H1 (cell line): ENCODE measurements around the gene CPD. TPM values are rescaled to one million over a fixed set of nuclear protein-coding genes. Genes with fewer than 3 reads are reported as not detected.

Experiments used
- CBX5 ChIP-seq: fragments of 300-800, 300-1000 bp; sonication (generic); IDR thresholded peaks from 2 replicates; pipeline ENCODE4 v1.7.1; 2016; ENCODE audit warnings: antibody characterized with exemption, low read length, low read depth
- POLR2A ChIP-seq, 2 experiments: IDR thresholded peaks; 1 replicate in 1 of 2; 2 replicates in 1 of 2; pipeline ENCODE4 v1.6.1; 2011; ENCODE audit warnings: low read depth in 2 of 2, low read length in 2 of 2, mild to moderate bottlenecking in 2 of 2; ENCODE audit errors: control extremely low read depth in 1 of 2
- RFX5 ChIP-seq: IDR thresholded peaks from 2 replicates; pipeline ENCODE4 v1.6.1; 2011; ENCODE audit warnings: low read depth, low read length, improper control_type of control experiment, borderline replicate concordance
- polyA plus RNA-seq, 7 experiments: library from polyadenylated mRNA; depleted of rRNA in 3 of 7; stranded (reverse) in 5 of 7; unstranded in 2 of 7; fragments of >200 nt in 5 of 7; fragments of 200-250 nt in 2 of 7; gene quantifications; 1 replicate in 5 of 7; 2 replicates in 1 of 7; 4 replicates in 1 of 7; pipeline versions ENCODE4 v1.2.1 to v1.2.3, GENCODE V29; 2011 to 2013; ENCODE audit warnings: missing spikeins in 2 of 7, mixed read lengths in 2 of 7
- total RNA-seq: library from RNA; stranded (reverse); fragmentation: NEBNext Ultra II Directional; extraction: Animal tissue kit (Norgen Biotek cat#: 25700); gene quantifications from 2 replicates; pipeline ENCODE4 v1.2.1, GENCODE V29; 2021
- TF ChIP-seq, protein P1 (sequence below): fragments of 300-600 bp; sonication (generic); IDR thresholded peaks from 2 replicates; pipeline ENCODE4 v1.7.1; 2012; ENCODE audit warnings: low read length, moderate library complexity, mild to moderate bottlenecking, inconsistent platforms; ENCODE audit not compliant: insufficient replicate concordance

Gene CPD
- total and polyA plus RNA-seq, 2 of the 8 experiments (the other 6 are each of a cell fraction or from before 2014, with no cell fraction given), result 8.6 to 46.2 TPM

DNA sequence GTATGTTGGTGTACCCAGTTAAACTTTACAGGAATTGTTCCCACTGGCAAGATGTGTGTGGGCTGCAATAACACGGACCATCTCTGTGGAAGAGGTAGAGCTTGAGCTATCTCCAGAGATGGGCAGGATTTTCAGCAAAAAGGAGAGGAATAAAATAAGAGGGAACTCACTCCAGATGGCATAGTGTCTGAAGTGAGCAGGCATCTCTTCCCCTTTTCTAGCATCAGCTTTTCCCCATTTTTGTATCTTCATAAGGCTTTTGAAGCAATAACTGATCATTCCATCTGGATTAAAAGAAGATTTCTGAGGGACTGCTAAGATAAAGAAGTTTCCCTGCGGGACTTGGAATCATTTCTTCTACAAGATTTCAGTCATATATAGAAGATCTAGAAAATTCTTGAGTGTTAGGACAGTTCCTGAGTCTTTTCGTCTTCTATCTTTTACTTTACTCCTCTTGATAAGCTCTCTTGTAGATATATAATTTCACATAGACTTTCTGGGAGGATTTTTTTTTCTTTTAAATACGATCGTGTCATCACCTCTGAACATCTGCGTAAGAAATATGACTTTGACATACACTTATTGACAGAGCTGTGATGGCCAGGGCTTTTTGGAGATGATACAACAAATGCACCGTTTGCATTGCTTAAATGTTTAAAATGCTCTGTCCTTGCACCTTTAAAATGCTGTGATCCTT lies 2.1 kb downstream of the CPD start (continued):
- TF ChIP-seq, protein P1, sequence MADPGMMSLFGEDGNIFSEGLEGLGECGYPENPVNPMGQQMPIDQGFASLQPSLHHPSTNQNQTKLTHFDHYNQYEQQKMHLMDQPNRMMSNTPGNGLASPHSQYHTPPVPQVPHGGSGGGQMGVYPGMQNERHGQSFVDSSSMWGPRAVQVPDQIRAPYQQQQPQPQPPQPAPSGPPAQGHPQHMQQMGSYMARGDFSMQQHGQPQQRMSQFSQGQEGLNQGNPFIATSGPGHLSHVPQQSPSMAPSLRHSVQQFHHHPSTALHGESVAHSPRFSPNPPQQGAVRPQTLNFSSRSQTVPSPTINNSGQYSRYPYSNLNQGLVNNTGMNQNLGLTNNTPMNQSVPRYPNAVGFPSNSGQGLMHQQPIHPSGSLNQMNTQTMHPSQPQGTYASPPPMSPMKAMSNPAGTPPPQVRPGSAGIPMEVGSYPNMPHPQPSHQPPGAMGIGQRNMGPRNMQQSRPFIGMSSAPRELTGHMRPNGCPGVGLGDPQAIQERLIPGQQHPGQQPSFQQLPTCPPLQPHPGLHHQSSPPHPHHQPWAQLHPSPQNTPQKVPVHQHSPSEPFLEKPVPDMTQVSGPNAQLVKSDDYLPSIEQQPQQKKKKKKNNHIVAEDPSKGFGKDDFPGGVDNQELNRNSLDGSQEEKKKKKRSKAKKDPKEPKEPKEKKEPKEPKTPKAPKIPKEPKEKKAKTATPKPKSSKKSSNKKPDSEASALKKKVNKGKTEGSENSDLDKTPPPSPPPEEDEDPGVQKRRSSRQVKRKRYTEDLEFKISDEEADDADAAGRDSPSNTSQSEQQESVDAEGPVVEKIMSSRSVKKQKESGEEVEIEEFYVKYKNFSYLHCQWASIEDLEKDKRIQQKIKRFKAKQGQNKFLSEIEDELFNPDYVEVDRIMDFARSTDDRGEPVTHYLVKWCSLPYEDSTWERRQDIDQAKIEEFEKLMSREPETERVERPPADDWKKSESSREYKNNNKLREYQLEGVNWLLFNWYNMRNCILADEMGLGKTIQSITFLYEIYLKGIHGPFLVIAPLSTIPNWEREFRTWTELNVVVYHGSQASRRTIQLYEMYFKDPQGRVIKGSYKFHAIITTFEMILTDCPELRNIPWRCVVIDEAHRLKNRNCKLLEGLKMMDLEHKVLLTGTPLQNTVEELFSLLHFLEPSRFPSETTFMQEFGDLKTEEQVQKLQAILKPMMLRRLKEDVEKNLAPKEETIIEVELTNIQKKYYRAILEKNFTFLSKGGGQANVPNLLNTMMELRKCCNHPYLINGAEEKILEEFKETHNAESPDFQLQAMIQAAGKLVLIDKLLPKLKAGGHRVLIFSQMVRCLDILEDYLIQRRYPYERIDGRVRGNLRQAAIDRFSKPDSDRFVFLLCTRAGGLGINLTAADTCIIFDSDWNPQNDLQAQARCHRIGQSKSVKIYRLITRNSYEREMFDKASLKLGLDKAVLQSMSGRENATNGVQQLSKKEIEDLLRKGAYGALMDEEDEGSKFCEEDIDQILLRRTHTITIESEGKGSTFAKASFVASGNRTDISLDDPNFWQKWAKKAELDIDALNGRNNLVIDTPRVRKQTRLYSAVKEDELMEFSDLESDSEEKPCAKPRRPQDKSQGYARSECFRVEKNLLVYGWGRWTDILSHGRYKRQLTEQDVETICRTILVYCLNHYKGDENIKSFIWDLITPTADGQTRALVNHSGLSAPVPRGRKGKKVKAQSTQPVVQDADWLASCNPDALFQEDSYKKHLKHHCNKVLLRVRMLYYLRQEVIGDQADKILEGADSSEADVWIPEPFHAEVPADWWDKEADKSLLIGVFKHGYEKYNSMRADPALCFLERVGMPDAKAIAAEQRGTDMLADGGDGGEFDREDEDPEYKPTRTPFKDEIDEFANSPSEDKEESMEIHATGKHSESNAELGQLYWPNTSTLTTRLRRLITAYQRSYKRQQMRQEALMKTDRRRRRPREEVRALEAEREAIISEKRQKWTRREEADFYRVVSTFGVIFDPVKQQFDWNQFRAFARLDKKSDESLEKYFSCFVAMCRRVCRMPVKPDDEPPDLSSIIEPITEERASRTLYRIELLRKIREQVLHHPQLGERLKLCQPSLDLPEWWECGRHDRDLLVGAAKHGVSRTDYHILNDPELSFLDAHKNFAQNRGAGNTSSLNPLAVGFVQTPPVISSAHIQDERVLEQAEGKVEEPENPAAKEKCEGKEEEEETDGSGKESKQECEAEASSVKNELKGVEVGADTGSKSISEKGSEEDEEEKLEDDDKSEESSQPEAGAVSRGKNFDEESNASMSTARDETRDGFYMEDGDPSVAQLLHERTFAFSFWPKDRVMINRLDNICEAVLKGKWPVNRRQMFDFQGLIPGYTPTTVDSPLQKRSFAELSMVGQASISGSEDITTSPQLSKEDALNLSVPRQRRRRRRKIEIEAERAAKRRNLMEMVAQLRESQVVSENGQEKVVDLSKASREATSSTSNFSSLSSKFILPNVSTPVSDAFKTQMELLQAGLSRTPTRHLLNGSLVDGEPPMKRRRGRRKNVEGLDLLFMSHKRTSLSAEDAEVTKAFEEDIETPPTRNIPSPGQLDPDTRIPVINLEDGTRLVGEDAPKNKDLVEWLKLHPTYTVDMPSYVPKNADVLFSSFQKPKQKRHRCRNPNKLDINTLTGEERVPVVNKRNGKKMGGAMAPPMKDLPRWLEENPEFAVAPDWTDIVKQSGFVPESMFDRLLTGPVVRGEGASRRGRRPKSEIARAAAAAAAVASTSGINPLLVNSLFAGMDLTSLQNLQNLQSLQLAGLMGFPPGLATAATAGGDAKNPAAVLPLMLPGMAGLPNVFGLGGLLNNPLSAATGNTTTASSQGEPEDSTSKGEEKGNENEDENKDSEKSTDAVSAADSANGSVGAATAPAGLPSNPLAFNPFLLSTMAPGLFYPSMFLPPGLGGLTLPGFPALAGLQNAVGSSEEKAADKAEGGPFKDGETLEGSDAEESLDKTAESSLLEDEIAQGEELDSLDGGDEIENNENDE, result no peak
- TF ChIP-seq CBX5 (no peak), POLR2A (IDR thresholded peaks at IDR 0.05; ENCODE audit: control extremely low read depth in 1 of 2, low read depth in 2 of 2, low read length in 2 of 2) (no peak), RFX5 (no peak)
- TF ChIP-seq, all 59 proteins: peak for 0
